Activated T-helper 17 cell treated with anti-CD3 and anti-CD28 coated beads, Interleukin-2, amount 50 U/mL, for 72 hours (primary cell): ENCODE data around the gene CD8B2. TPM values are rescaled to one million over a fixed set of nuclear protein-coding genes. Genes with fewer than 3 reads are reported as not detected.

ENCODE experiments used
- total RNA-seq, 2 donors: library from RNA; stranded (reverse); gene quantifications; one replicate each; pipeline ENCODE4 v1.2.3, GENCODE V29; 2022

Gene CD8B2
- total RNA-seq, 2 donors from 2014 or later: 0.15 TPM; not detected in 1

Other genes starting within 250 kb of the CD8B2 start
- gene RGPD3, start 19.0 kb upstream of the CD8B2 start, total RNA-seq: under 1 TPM; 0.26 to 0.35 TPM